Testis (tissue), 3 donors: ENCODE measurements around the gene NEAT1. TPM values are rescaled to one million over a fixed set of nuclear protein-coding genes. Genes with fewer than 3 reads are reported as not detected.
A peak's percentile ranks its signal among the peaks of the same experiment; 100 is the strongest.

Experiments used
- DNase-seq: peaks from one replicate; pipeline ENCODE4 v3.0.0-alpha.2; 2019
- H3K27ac ChIP-seq, 2 donors: fragments of 200-600 bp; sonication (generic); one replicate each; pipeline ENCODE4 v1.5.1; 2019
- H3K27me3 ChIP-seq: fragments of 200-600 bp; sonication (generic); one replicate; pipeline ENCODE4 v1.5.1; 2019
- H3K36me3 ChIP-seq: fragments of 200-600 bp; sonication (generic); one replicate; pipeline ENCODE4 v1.5.1; 2017; ENCODE audit warnings: low read depth; ENCODE audit errors: missing control alignments
- H3K4me1 ChIP-seq: fragments of 200-600 bp; sonication (generic); one replicate; pipeline ENCODE4 v1.5.1; 2019
- H3K4me3 ChIP-seq, 2 donors: fragments of 200-600 bp; sonication (generic); one replicate each; pipeline ENCODE4 v1.5.1; 2017 to 2019
- H3K9me3 ChIP-seq: fragments of 200-600 bp; sonication (generic); one replicate; pipeline ENCODE4 v1.5.1; 2017
- CTCF ChIP-seq, 3 experiments: fragments of 450-650 bp in 2 of 3; fragments of 200-600 bp in 1 of 3; sonication (generic) in 1 of 3; IDR thresholded peaks; one replicate each; pipeline ENCODE4 v1.5.1; 2016 to 2019; ENCODE audit warnings: antibody characterized with exemption in 3 of 3, mild to moderate bottlenecking in 2 of 3, moderate library complexity in 1 of 3
- POLR2A ChIP-seq: fragments of 450-650 bp; IDR thresholded peaks from one replicate; pipeline ENCODE4 v1.6.1; 2017; ENCODE audit warnings: antibody characterized with exemption, mild to moderate bottlenecking, moderate library complexity
- WGBS, 2 donors: methylation state at CpG; one replicate each; pipeline ENCODE4 v1.1.5; 2018; 5-methylcytosine and 5-hydroxymethylcytosine counted together
- intact Hi-C: fragments of 100-400 bp; cut with DNase I; formaldehyde crosslinking; loops from one replicate; pipeline ENCODE4 v1.15.1; 2023; ENCODE audit warnings: low total_unique reads
- polyA plus RNA-seq: library from polyadenylated mRNA; stranded (reverse); fragments of 350-450 nt; fragmentation: Illumina TruSeq; extraction: RNeasy Lipid Tissue Mini Kit (QIAGEN cat#74804); gene quantifications from one replicate; pipeline ENCODE4 v1.2.3, GENCODE V29; 2014; ENCODE audit warnings: low read depth, low replicate concordance; ENCODE audit not compliant: insufficient read depth
- total RNA-seq, 2 donors: library from RNA; depleted of rRNA; stranded (reverse); fragments of >200 nt; gene quantifications; one replicate each; pipeline ENCODE4 v1.2.3, GENCODE V29; 2016

Gene NEAT1
- total and polyA plus RNA-seq, 3 donors from 2014 or later: 189 to 243 (median 230) TPM

DNA sequence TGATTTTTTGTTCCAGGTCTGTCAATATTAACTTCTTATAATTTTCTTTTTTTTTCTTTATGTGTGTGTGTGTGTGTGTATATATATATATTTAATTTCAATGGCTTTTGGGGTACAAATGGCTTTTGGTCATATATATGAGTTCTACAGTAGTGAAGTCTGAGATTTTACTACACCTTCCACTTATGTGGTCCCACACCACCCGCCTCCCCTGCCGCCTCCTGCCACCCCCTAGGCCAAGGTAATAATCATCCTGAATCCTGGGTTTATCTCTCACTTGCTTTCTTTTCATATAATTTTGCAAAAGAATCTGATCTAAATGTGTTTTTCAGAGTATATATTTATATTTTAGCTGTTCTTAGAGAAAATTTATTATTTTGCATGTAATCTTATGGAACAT, 11.1 kb downstream of the NEAT1 start:
- 84 to 94% methylated on average over 2 of the region's 2 CpGs for WGBS, 2 donors
- TF ChIP-seq POLR2A: no peak
- TF ChIP-seq CTCF (IDR thresholded peaks at IDR 0.05): no peak
- Histone ChIP-seq H3K27me3 (no peaks in the 10 kb centered on the region), H3K9me3 (no peaks in the 10 kb centered on the region), H3K36me3 (no peaks in the 10 kb centered on the region), H3K4me3 (no peak overlapping the region), H3K4me1 (peaks cover 31% of the 10 kb centered on the region), H3K27ac (no peak overlapping the region)
- DNase-seq: no peak
- intact Hi-C loops: no loop called here

DNA sequence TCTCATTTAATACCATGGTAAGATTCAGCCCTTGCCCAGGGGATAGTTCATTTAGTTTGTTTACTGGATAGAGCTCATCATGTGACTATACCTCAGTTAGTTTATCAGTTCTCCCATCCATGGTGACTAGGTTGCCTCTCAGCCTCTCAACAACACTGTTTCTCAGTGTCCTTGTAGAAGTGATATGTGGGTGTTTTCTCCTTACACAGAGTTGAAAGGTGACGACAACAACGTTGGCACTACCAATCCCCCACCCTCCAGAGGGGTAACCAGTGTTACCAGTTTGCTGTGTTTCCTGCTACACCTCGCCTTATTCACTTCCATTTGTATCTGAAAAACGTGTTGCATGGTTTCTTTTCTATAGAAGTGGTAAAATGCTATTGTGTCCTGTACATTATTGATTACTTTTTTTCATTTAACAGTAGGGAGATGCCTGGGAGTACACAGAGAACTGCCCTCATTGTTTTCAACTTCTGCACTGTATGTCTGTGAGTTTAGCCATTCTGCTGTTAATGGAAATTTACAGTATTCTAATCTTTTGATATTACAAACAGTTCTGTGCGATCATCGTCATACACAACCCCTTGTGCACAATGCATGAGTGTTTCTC, 11.6 kb downstream of the NEAT1 start:
- Histone ChIP-seq H3K36me3 (no peaks in the 10 kb centered on the region), H3K4me3 (no peak overlapping the region), H3K27ac (no peak overlapping the region), H3K4me1 (peaks cover 31% of the 10 kb centered on the region), H3K9me3 (no peaks in the 10 kb centered on the region), H3K27me3 (no peaks in the 10 kb centered on the region)
- 40 to 54% methylated on average over 6 of the region's 6 CpGs for WGBS, 2 donors
- peak; percentile 14 for DNase-seq
- intact Hi-C loops: no loop called here
- TF ChIP-seq CTCF (IDR thresholded peaks at IDR 0.05): no peak
- no peak for TF ChIP-seq POLR2A

DNA sequence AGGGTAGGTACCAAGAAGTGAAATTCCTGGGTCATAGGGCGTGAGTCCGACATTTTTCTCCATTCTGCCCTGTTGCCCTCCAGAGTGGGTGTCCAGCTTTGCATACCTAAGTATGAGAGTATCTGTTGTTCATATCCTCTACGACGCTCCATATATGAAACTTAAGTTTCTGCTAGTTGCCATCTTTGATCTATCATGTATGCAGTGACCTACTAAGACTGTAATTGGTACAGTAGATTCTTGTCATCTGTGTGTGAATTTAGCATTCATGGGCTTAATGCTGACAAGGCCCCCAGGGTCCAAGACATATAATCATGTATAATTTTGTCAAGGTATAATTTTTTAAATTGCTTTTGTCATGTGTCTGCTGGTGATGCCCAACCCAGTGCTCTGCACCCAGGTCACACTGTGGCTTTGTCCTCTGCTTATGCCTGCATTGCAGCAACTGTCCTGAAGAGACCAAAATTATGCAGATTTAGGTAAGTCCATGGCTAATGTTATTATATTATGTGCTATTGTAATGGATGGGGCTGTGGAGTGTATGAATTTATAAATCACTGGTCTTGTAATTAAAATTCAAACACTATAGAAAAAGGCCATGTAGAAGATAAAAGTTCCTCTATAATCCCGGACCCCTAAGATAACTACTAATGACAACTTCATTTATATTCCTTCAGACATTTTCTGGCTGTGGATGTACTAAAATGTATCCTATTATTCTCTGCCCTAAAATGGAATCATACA, 12.2 kb downstream of the NEAT1 start:
- Histone ChIP-seq H3K9me3 (no peaks in the 10 kb centered on the region), H3K27me3 (no peaks in the 10 kb centered on the region), H3K27ac (peak overlapping the region in 1 of 2 donors; percentile 27), H3K4me1 (peaks cover 24% of the 10 kb centered on the region), H3K4me3 (no peak overlapping the region), H3K36me3 (no peaks in the 10 kb centered on the region)
- WGBS, 2 donors: 80 to 84% methylated on average over 5 of the region's 5 CpGs
- intact Hi-C loops: no loop called here
- DNase-seq: peak; percentile 13
- TF ChIP-seq CTCF (IDR thresholded peaks at IDR 0.05) (no peak), POLR2A (no peak)

DNA sequence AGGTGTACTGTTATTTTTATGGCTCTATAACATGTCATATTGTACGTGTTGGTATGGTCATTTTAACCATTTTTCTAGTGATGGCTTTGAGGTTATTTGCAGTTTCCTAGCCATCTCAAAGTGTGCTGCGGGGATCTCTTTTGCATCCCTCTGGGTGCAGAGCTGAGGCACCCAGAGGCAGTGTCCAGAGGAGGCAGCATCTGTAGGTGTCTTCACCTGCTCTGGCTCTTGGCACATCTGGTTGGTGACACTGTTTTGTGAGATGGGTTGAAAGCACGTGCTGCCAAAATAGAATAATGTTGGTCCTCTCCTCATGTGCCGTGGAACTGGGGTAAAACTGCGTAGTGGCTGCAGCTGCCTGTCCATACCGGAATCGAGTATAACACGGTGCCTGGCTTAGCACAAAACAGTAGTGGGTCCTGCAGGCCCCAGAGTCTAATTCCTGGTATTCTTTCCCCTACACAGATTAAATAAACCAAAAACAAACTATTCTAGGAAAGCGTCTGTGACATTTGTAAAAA, 12.9 kb downstream of the NEAT1 start:
- H3K4me3 ChIP-seq: no peak overlapping the region
- H3K36me3 ChIP-seq: no peaks in the 10 kb centered on the region
- DNase-seq: peak; percentile 18

More for the DNA sequence above, 12.9 kb downstream of the NEAT1 start:
- Histone ChIP-seq H3K27ac (peak overlapping the region in 1 of 2 donors; percentile 27), H3K4me1 (peaks cover 20% of the 10 kb centered on the region), H3K9me3 (no peaks in the 10 kb centered on the region), H3K27me3 (no peaks in the 10 kb centered on the region)
- WGBS, 2 donors: 70 to 90% methylated on average over 9 of the region's 9 CpGs
- intact Hi-C loops: no loop called here
- TF ChIP-seq CTCF (IDR thresholded peaks at IDR 0.05): no peak
